Measurements from ENCODE around the gene DDI2. TPM values are rescaled to one million over a fixed set of nuclear protein-coding genes. Genes with fewer than 3 reads are reported as not detected.

DDI2 gene
- total and polyA plus RNA-seq, 10 of the 15 experiments (the other 5 are each of a cell fraction or from before 2014, with no cell fraction given): 3.3 to 33.1 (median 11.6) TPM

GRCh38 chr1:15703562-15703961 is 86.3 kb downstream of the DDI2 start:
- Histone ChIP-seq H3K4me1 (ENCODE audit: control insufficient read depth, insufficient read depth, low read length) (no peaks in the 10 kb centered on the region), H3K4me3 (no peak overlapping the region), H3K36me3 (ENCODE audit: control insufficient read depth in 2 of 2, insufficient read depth in 2 of 2, low read length in 1 of 2) (peaks cover 7% of the 10 kb centered on the region in 2 experiments), H3K9me3 (replicated peaks; ENCODE audit: control insufficient read depth, insufficient read depth, low read length) (no peaks in the 10 kb centered on the region; the same call in 2 of the 3 replicates), H3K79me2 (ENCODE audit: control insufficient read depth, insufficient read depth, low read length) (peaks cover 25% of the 10 kb centered on the region), H3K4me2 (ENCODE audit: control insufficient read depth, insufficient read depth) (no peak overlapping the region), H2AFZ (ENCODE audit: control insufficient read depth, low read depth, low read length) (no peak overlapping the region), H3K27me3 (replicated peaks in 1 of 2; ENCODE audit: control insufficient read depth in 2 of 2, insufficient read depth in 2 of 2, low read length in 1 of 2) (no peaks in the 10 kb centered on the region), H3K9ac (ENCODE audit: control insufficient read depth, insufficient read depth, low read length) (no peak overlapping the region), H3K27ac (ENCODE audit: control insufficient read depth, insufficient read depth) (no peak overlapping the region), H4K20me1 (ENCODE audit: control insufficient read depth, insufficient read depth) (no peaks in the 10 kb centered on the region)
- intact Hi-C loops (cut with micrococcal nuclease; ENCODE audit: unreplicated experiment) (no loop called here), in situ Hi-C loops (cut with MboI) (no loop called here)
- ChIA-PET POLR2A (interaction anchor here (0.6 kb wide), 1 partner anchor 183 kb away, joined by 6 read pairs; no protein-coding TSS in a partner anchor), CTCF (no interaction called here), RAD21 (ENCODE audit: unreplicated experiment) (no interaction called here), SMC1A (ENCODE audit: uncharacterized antibody, unreplicated experiment) (interaction anchor here (0.8 kb wide), 1 partner anchor 12 kb away, joined by 3 read pairs; no protein-coding TSS in a partner anchor)
- BruUV-seq (replicated peaks): no TSS peak
- DNase-seq (ENCODE audit: low read depth, low spot score) (no peak), FAIRE-seq (no peak), ATAC-seq (no peak)
- TF ChIP-seq SRF (IDR thresholded peaks at IDR 0.05; ENCODE audit: low read depth in 2 of 2, low read length in 2 of 2) (0 out of 4 replicates have a peak, but pooled peaks of 1 of the 2 experiments have one; percentile 6), ZNF384 (IDR thresholded peaks at IDR 0.05; ENCODE audit: borderline replicate concordance, low read depth, low read length) (no peak)
- WGBS (ENCODE audit: insufficient coverage, insufficient replicate concordance, low lambda C conversion rate, missing lambda C conversion rate): 93% methylated on average over 9 of the region's 9 CpGs

DNA sequence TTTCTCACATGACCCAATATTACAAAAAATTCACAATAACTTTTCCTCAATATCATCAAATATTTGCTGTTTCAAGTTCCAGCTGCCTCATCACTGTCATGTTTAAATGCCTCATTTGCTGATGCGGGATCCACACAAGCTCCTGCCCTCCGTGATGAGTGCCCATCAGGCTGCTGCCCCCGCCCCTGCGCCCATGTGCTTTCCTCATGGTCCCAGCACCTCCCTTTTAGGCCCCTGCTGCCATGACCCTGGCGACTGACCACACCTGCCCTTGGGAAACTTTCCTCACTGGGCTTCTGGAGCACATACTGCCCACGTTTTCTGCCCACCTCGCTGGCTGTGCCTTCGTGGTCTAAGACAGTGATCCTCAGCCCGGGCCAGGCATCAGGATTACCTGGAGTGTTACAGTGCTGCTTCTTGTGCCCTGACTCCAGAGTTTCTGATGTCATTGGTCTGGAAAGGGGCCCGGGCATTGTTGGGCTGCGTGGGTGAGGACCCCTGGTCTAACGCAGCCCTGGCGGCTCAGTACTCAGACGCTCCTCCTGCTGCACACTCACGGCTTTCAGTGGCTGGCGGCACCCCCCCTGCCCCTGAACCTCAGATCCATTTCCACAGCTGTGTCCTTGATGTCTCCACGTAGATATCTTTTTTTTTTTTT is 87.4 kb downstream of the DDI2 start:
- intact Hi-C loops (cut with micrococcal nuclease; ENCODE audit: unreplicated experiment) (no loop called here), in situ Hi-C loops (cut with MboI) (no loop called here)
- H3K4me2 ChIP-seq (ENCODE audit: control insufficient read depth, insufficient read depth): no peak overlapping the region
- CTCF ChIA-PET: interaction anchor here (0.7 to 1.2 kb wide), 2 partner anchors 34 to 41 kb away, joined by 3 read pairs; no protein-coding TSS in a partner anchor
- H3K4me1 ChIP-seq (ENCODE audit: control insufficient read depth, insufficient read depth, low read length): no peaks in the 10 kb centered on the region
- H2AFZ ChIP-seq (ENCODE audit: control insufficient read depth, low read depth, low read length): no peak overlapping the region
- H3K79me2 ChIP-seq (ENCODE audit: control insufficient read depth, insufficient read depth, low read length): peaks cover 20% of the 10 kb centered on the region
- peaks cover 7% of the 10 kb centered on the region in 2 experiments for H3K36me3 ChIP-seq (ENCODE audit: control insufficient read depth in 2 of 2, insufficient read depth in 2 of 2, low read length in 1 of 2)
- H3K4me3 ChIP-seq: no peak overlapping the region
- H3K9ac ChIP-seq (ENCODE audit: control insufficient read depth, insufficient read depth, low read length): no peak overlapping the region
- FAIRE-seq (no peak), DNase-seq (ENCODE audit: low read depth, low spot score) (no peak), ATAC-seq (no peak)
- H3K27me3 ChIP-seq (replicated peaks in 1 of 2; ENCODE audit: control insufficient read depth in 2 of 2, insufficient read depth in 2 of 2, low read length in 1 of 2): no peaks in the 10 kb centered on the region
- no peak overlapping the region for H3K27ac ChIP-seq (ENCODE audit: control insufficient read depth, insufficient read depth)
- RAD21 ChIA-PET (ENCODE audit: unreplicated experiment): interaction anchor here (0.7 kb wide), 1 partner anchor 87 kb away, joined by 3 read pairs; the partner anchor contains the start of gene DDI2
- SMC1A ChIA-PET (ENCODE audit: uncharacterized antibody, unreplicated experiment): no interaction called here
- WGBS (ENCODE audit: insufficient coverage, insufficient replicate concordance, low lambda C conversion rate, missing lambda C conversion rate): 93% methylated on average over 17 of the region's 17 CpGs
- BruUV-seq (replicated peaks): no TSS peak
- H3K9me3 ChIP-seq (replicated peaks; ENCODE audit: control insufficient read depth, insufficient read depth, low read length): no peaks in the 10 kb centered on the region; the same call in 2 of the 3 replicates
- POLR2A ChIA-PET: interaction anchor here (0.6 kb wide), 2 partner anchors 29 to 177 kb away, joined by 8 to 10 read pairs; no protein-coding TSS in a partner anchor
- no peaks in the 10 kb centered on the region for H4K20me1 ChIP-seq (ENCODE audit: control insufficient read depth, insufficient read depth)
- TF ChIP-seq CHD4 (IDR thresholded peaks at IDR 0.05) (no peak), BACH1 (IDR thresholded peaks at IDR 0.05; ENCODE audit: borderline replicate concordance) (no peak), YBX1 (IDR thresholded peaks at IDR 0.05) (no peak), IRF3 (IDR thresholded peaks at IDR 0.05) (no peak), IKZF2 (IDR thresholded peaks at IDR 0.05) (no peak), HCFC1 (IDR thresholded peaks at IDR 0.05; ENCODE audit: low read length) (no peak), HDAC6 (IDR thresholded peaks at IDR 0.05; ENCODE audit: unreplicated experiment) (no peak)
- TF ChIP-seq, protein P1, sequence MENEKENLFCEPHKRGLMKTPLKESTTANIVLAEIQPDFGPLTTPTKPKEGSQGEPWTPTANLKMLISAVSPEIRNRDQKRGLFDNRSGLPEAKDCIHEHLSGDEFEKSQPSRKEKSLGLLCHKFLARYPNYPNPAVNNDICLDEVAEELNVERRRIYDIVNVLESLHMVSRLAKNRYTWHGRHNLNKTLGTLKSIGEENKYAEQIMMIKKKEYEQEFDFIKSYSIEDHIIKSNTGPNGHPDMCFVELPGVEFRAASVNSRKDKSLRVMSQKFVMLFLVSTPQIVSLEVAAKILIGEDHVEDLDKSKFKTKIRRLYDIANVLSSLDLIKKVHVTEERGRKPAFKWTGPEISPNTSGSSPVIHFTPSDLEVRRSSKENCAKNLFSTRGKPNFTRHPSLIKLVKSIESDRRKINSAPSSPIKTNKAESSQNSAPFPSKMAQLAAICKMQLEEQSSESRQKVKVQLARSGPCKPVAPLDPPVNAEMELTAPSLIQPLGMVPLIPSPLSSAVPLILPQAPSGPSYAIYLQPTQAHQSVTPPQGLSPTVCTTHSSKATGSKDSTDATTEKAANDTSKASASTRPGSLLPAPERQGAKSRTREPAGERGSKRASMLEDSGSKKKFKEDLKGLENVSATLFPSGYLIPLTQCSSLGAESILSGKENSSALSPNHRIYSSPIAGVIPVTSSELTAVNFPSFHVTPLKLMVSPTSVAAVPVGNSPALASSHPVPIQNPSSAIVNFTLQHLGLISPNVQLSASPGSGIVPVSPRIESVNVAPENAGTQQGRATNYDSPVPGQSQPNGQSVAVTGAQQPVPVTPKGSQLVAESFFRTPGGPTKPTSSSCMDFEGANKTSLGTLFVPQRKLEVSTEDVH (IDR thresholded peaks at IDR 0.05; ENCODE audit: low read depth, partially characterized antibody): no peak
- TF ChIP-seq, protein P2, sequence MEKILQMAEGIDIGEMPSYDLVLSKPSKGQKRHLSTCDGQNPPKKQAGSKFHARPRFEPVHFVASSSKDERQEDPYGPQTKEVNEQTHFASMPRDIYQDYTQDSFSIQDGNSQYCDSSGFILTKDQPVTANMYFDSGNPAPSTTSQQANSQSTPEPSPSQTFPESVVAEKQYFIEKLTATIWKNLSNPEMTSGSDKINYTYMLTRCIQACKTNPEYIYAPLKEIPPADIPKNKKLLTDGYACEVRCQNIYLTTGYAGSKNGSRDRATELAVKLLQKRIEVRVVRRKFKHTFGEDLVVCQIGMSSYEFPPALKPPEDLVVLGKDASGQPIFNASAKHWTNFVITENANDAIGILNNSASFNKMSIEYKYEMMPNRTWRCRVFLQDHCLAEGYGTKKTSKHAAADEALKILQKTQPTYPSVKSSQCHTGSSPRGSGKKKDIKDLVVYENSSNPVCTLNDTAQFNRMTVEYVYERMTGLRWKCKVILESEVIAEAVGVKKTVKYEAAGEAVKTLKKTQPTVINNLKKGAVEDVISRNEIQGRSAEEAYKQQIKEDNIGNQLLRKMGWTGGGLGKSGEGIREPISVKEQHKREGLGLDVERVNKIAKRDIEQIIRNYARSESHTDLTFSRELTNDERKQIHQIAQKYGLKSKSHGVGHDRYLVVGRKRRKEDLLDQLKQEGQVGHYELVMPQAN (conservative IDR thresholded peaks at IDR 0.05): no peak

All from GM12878 (cell line).